ENCODE data around the gene ATXN7L2. TPM values are rescaled to one million over a fixed set of nuclear protein-coding genes. Genes with fewer than 3 reads are reported as not detected.

Gene ATXN7L2
- total RNA-seq, 4 donors from 2014 or later: 2.4 to 3.1 (median 2.8) TPM

- no peak for TF ChIP-seq CTCF (IDR thresholded peaks at IDR 0.05; ENCODE audit: low read depth)
Observed at GRCh38 chr1:109517337-109517736, 33.6 kb downstream of the ATXN7L2 start.

GRCh38 chr1:109521002-109521951 is 37.6 kb downstream of the ATXN7L2 start:
- no peak for TF ChIP-seq CTCF (IDR thresholded peaks at IDR 0.05; ENCODE audit: low read depth)

DNA sequence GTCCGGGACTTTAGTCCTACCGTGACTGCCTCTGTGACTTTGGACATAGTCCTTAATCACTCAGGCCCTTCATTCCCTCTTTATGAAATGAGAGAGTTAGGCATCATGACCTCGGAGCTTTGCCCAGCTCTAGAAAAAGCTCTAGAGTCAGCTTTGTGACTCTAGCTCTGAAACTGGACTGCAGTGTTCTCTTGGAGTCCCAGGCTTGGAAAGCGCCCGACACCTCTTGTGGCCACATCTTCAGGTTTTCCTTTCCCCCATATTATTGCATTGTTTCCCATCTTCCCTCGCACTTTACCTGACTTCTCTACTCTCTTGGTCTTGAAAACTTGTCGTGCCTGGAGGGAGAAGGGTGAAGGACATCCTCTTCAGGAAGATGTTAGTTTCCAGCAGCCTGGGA is 38.3 kb downstream of the ATXN7L2 start:
- TF ChIP-seq CTCF (IDR thresholded peaks at IDR 0.05; ENCODE audit: low read depth): no peak

GRCh38 chr1:109523706-109524105 is 40.0 kb downstream of the ATXN7L2 start:
- no peak for TF ChIP-seq CTCF (IDR thresholded peaks at IDR 0.05; ENCODE audit: low read depth)

DNA sequence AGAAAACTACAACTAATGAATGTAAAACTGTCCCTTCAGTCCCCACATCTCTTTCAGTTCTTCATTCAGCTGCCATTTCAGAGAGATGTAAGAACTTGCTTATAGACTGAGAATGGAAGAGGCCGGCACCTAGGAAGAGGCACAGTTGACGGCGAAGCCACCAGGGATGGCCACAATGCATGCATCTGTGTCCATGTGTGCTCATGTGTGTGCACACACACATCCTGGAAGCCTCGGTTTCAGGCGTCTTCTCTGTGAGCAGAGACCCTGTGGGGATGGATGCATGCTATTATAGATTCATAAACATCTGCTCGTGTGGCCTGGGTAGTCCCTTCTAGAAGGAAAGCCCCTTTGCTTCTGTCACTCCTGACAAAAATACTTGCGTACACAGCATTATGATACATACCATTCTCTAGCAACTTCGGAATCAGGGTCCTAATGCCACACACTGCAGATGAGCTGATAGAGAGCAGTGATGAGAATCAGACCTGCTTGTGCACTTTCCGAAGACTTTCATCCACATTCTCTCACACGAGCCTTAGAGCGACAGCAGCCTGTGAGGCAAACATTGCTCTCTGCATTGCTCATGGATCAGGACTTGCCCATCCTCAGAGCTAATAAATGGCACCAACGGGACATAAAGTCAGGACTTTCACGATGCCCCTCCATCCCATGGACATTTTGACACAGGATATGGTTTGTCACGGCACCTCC is 43.5 kb downstream of the ATXN7L2 start:
- no peak for TF ChIP-seq CTCF (IDR thresholded peaks at IDR 0.05; ENCODE audit: low read depth)

- TF ChIP-seq CTCF (IDR thresholded peaks at IDR 0.05; ENCODE audit: low read depth): no peak
Observed at GRCh38 chr1:109527846-109528695, 44.4 kb downstream of the ATXN7L2 start.

Data from subcutaneous adipose tissue (tissue), 4 donors.